Measurements from ENCODE around the gene LSM2. TPM values are rescaled to one million over a fixed set of nuclear protein-coding genes. Genes with fewer than 3 reads are reported as not detected.

Gene LSM2
- total and polyA plus RNA-seq, 9 of the 15 experiments (the other 6 are each of a cell fraction or from before 2014, with no cell fraction given): 154 to 407 (median 223) TPM

- TF ChIP-seq MLLT1 (IDR thresholded peaks at IDR 0.05) (0 out of 4 replicates have a peak, but pooled peaks have one; percentile 21 to 41), TSHZ1 (CRISPR knock-in tag; IDR thresholded peaks at IDR 0.05) (no peak), RHOXF2B (CRISPR knock-in tag; conservative IDR thresholded peaks at IDR 0.05) (0 out of 2 replicates have a peak, but pooled peaks have one; percentile 82), SRSF1 (IDR thresholded peaks at IDR 0.05; ENCODE audit: low read depth, low read length) (no peak), ZNF609 (CRISPR knock-in tag; IDR thresholded peaks at IDR 0.05; ENCODE audit: borderline replicate concordance) (peak; percentile 44; the same call in 1 of the 2 replicates), NFIC (IDR thresholded peaks at IDR 0.05) (peak; percentile 70), ZNF311 (CRISPR knock-in tag; IDR thresholded peaks at IDR 0.05) (no peak), CUX1 (CRISPR knock-in tag; IDR thresholded peaks at IDR 0.05) (no peak), TAF15 (IDR thresholded peaks at IDR 0.05; ENCODE audit: low read depth, low read length) (no peak)
Measured at GRCh38 chr6:31806470-31807272, at the start of gene LSM2 (continued).
